ENCODE data around the gene FAM114A1. TPM values are rescaled to one million over a fixed set of nuclear protein-coding genes. Genes with fewer than 3 reads are reported as not detected.

The FAM114A1 gene
- polyA plus RNA-seq, 1 donor from 2014 or later = not detected

DNA sequence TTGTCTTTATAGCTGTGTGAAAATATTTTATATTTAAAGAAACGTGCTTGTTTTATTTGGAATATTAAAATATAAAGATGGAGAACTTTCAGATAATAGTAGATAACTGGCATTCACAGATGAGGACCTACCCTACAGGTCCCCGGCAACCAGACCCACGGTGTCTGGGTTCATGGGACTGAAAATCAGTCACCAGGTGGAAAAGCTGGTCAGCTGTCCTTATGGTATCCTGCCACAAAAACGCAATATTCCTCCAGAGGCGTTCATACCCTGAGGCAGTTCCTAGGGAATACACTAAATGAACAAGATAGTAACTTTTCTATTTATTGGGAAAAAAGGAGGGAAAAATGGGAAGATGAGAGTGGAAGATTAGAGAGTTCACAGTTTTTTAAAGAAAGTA, 12.1 kb upstream of the FAM114A1 start:
- Histone ChIP-seq H3K27ac (ENCODE audit: low read length) (no peak overlapping the region), H3K4me2 (ENCODE audit: low read length) (no peak overlapping the region), H3K27me3 (ENCODE audit: insufficient read depth, low read depth, low read length) (no peaks in the 10 kb centered on the region)

DNA sequence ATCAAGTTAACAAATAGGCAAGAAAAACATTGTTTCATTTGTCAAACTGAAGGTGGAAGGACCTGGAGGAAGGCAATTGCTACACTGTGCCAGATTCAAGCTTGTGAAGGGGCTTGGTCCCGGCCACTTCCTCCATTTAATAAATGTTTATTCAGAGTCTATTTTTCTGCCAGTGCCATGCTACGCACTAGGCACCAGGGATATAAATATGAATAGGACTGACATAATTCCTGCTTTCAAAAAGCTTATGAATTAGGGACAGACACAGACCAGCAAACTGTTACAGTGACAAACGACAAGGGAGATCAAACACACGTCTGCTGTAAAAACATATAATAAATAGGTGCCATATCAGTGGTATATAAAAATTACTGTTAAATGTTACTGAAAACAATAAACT, 11.6 kb upstream of the FAM114A1 start:
- H3K27ac ChIP-seq (ENCODE audit: low read length) = no peak overlapping the region
- no peaks in the 10 kb centered on the region for H3F3A ChIP-seq (ENCODE audit: insufficient read depth, low read length, poor library complexity, severe bottlenecking)
- H3K9me3 ChIP-seq (ENCODE audit: low read length) = no peaks in the 10 kb centered on the region
- no peak for TF ChIP-seq EP300 (conservative IDR thresholded peaks at IDR 0.05; ENCODE audit: poor library complexity, severe bottlenecking)
- no peak for TF ChIP-seq RAD21 (conservative IDR thresholded peaks at IDR 0.05)
- TF ChIP-seq, protein P1, sequence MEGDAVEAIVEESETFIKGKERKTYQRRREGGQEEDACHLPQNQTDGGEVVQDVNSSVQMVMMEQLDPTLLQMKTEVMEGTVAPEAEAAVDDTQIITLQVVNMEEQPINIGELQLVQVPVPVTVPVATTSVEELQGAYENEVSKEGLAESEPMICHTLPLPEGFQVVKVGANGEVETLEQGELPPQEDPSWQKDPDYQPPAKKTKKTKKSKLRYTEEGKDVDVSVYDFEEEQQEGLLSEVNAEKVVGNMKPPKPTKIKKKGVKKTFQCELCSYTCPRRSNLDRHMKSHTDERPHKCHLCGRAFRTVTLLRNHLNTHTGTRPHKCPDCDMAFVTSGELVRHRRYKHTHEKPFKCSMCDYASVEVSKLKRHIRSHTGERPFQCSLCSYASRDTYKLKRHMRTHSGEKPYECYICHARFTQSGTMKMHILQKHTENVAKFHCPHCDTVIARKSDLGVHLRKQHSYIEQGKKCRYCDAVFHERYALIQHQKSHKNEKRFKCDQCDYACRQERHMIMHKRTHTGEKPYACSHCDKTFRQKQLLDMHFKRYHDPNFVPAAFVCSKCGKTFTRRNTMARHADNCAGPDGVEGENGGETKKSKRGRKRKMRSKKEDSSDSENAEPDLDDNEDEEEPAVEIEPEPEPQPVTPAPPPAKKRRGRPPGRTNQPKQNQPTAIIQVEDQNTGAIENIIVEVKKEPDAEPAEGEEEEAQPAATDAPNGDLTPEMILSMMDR (IDR thresholded peaks at IDR 0.05; ENCODE audit: poor library complexity, severe bottlenecking) = no peak
- H4K20me1 ChIP-seq (ENCODE audit: insufficient read depth) = no peaks in the 10 kb centered on the region
- H3K27me3 ChIP-seq (ENCODE audit: insufficient read depth, low read depth, low read length) = no peaks in the 10 kb centered on the region
- H3K4me2 ChIP-seq (ENCODE audit: low read length) = no peak overlapping the region
- no peaks in the 10 kb centered on the region for H3K36me3 ChIP-seq (ENCODE audit: insufficient read depth, low read length)
- H3K4me3 ChIP-seq (ENCODE audit: low read length) = no peak overlapping the region
- H3K79me2 ChIP-seq (replicated peaks; ENCODE audit: insufficient read depth, low read length) = no peaks in the 10 kb centered on the region
- no peak overlapping the region for H2AFZ ChIP-seq (ENCODE audit: low read depth, low read length)
- H3K9me2 ChIP-seq (ENCODE audit: insufficient read depth, low read length) = no peaks in the 10 kb centered on the region
- no peak overlapping the region for H3K9ac ChIP-seq (ENCODE audit: low read length)

More for the DNA sequence above, 12.1 kb upstream of the FAM114A1 start:
- Histone ChIP-seq H3K36me3 (ENCODE audit: insufficient read depth, low read length) (no peaks in the 10 kb centered on the region), H3K9me2 (ENCODE audit: insufficient read depth, low read length) (no peaks in the 10 kb centered on the region), H3F3A (ENCODE audit: insufficient read depth, low read length, poor library complexity, severe bottlenecking) (no peaks in the 10 kb centered on the region), H3K9me3 (ENCODE audit: low read length) (no peaks in the 10 kb centered on the region), H3K9ac (ENCODE audit: low read length) (no peak overlapping the region), H4K20me1 (ENCODE audit: insufficient read depth) (no peaks in the 10 kb centered on the region), H3K4me3 (ENCODE audit: low read length) (no peak overlapping the region), H3K79me2 (replicated peaks; ENCODE audit: insufficient read depth, low read length) (no peaks in the 10 kb centered on the region), H2AFZ (ENCODE audit: low read depth, low read length) (no peak overlapping the region)
- TF ChIP-seq MXI1 (conservative IDR thresholded peaks at IDR 0.05; ENCODE audit: poor library complexity, severe bottlenecking) (no peak), SMC3 (conservative IDR thresholded peaks at IDR 0.05; ENCODE audit: poor library complexity) (no peak), EZH2 (IDR thresholded peaks at IDR 0.05; ENCODE audit: borderline replicate concordance, insufficient read depth, low read length, poor library complexity, severe bottlenecking) (no peak), POLR2AphosphoS5 (IDR thresholded peaks at IDR 0.05) (no peak)

DNA sequence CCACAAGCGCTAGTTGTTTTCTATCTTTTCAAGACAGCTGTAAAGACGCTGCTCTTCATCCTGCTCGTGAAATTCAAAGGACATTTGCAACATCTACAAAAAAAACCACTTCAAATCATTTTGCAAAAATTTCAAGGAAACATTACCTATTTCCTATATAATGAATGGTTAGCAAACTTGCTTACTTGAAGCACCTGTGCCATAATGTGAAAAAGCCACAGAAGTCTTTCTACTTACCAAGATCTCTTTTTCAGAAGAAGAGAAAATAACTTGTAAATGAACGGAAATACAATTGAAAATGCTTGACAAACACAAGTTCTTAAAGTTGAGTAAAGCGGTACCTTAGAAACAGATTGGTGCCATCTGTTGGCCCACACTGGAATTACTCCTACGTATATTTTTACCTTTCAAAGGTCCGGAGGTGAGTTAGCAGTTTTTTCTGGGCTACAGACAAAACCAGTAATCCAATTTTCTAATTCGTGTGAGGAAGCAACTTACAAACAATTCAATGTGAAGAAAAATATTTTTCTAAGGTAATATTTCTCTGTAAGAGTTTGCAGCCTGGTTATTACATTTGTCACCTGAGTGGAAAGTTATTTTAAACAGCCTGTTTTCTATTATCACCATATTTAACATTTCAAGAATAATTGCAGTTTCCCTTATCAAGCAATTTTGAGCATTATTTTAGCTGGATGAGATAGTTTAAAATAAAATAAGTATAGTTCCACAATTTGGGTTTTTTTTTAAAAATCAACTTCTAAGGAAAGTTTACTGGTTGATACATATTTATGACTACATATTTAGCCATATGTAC, 10.9 kb upstream of the FAM114A1 start, which contains the start of gene TLR6:
TSS of gene TLR6 (minus strand) at position 294 of the 814 bp plus-strand sequence. CDS start 27,344 bp downstream, outside the sequence.
- no peak within 1 kb of the TSS for H2AFZ ChIP-seq (ENCODE audit: low read depth, low read length)
- H4K20me1 ChIP-seq (ENCODE audit: insufficient read depth) = no peaks in the 10 kb centered on the region
- H3K9ac ChIP-seq (ENCODE audit: low read length) = no peak within 1 kb of the TSS
- H3K4me3 ChIP-seq (ENCODE audit: low read length) = no peak within 1 kb of the TSS
- no peak within 1 kb of the TSS for H3K4me2 ChIP-seq (ENCODE audit: low read length)
- no peak within 1 kb of the TSS for H3K27ac ChIP-seq (ENCODE audit: low read length)
- H3K79me2 ChIP-seq (replicated peaks; ENCODE audit: insufficient read depth, low read length) = no peaks in the 10 kb centered on the region
- H3K27me3 ChIP-seq (ENCODE audit: insufficient read depth, low read depth, low read length) = no peaks in the 10 kb centered on the region
- no peaks in the 10 kb centered on the region for H3K36me3 ChIP-seq (ENCODE audit: insufficient read depth, low read length)
- H3K9me3 ChIP-seq (ENCODE audit: low read length) = no peaks in the 10 kb centered on the region
- TF ChIP-seq TAF1 (IDR thresholded peaks at IDR 0.05; ENCODE audit: low read depth) (no peak), RAD21 (conservative IDR thresholded peaks at IDR 0.05) (peak; percentile 63), SMC3 (conservative IDR thresholded peaks at IDR 0.05; ENCODE audit: poor library complexity) (peak; percentile 70)
- TF ChIP-seq, protein P1 (IDR thresholded peaks at IDR 0.05; ENCODE audit: poor library complexity, severe bottlenecking) = peak; percentile 68
- no peaks in the 10 kb centered on the region for H3F3A ChIP-seq (ENCODE audit: insufficient read depth, low read length, poor library complexity, severe bottlenecking)
- H3K9me2 ChIP-seq (ENCODE audit: insufficient read depth, low read length) = no peaks in the 10 kb centered on the region
